GM06990 (cell line): ENCODE measurements around the gene SVOPL.

Source experiments
- DNase-seq: peaks from one replicate; pipeline ENCODE4 v3.0.0-alpha.2; 2011; ENCODE audit not compliant: insufficient read length; ENCODE audit errors: extremely low read depth
- H3K27me3 ChIP-seq: replicated peaks from 2 replicates; pipeline ENCODE4 v1.6.0; 2011; ENCODE audit warnings: low read length; ENCODE audit not compliant: control insufficient read depth, insufficient read depth
- H3K36me3 ChIP-seq: 2 replicates; pipeline ENCODE4 v1.5.1; 2011; ENCODE audit warnings: low read length; ENCODE audit not compliant: control insufficient read depth, insufficient read depth
- H3K4me3 ChIP-seq: replicated peaks from 2 replicates; pipeline ENCODE4 v1.5.1; 2011; ENCODE audit warnings: low read depth, mild to moderate bottlenecking, control low read depth, low read length
- TF ChIP-seq, protein P1 (sequence below): IDR thresholded peaks from 2 replicates; pipeline ENCODE4 v1.5.1; 2011; ENCODE audit warnings: low read length, control low read depth, mild to moderate bottlenecking, inconsistent platforms; ENCODE audit not compliant: insufficient read depth, poor library complexity, severe bottlenecking

Gene SVOPL

GRCh38 chr7:138656952-138657351 is 44.2 kb downstream of the SVOPL start:
- no peak for DNase-seq
- no peaks in the 10 kb centered on the region for H3K27me3 ChIP-seq
- no peaks in the 10 kb centered on the region for H3K36me3 ChIP-seq
- H3K4me3 ChIP-seq = no peak overlapping the region
- TF ChIP-seq, protein P1, sequence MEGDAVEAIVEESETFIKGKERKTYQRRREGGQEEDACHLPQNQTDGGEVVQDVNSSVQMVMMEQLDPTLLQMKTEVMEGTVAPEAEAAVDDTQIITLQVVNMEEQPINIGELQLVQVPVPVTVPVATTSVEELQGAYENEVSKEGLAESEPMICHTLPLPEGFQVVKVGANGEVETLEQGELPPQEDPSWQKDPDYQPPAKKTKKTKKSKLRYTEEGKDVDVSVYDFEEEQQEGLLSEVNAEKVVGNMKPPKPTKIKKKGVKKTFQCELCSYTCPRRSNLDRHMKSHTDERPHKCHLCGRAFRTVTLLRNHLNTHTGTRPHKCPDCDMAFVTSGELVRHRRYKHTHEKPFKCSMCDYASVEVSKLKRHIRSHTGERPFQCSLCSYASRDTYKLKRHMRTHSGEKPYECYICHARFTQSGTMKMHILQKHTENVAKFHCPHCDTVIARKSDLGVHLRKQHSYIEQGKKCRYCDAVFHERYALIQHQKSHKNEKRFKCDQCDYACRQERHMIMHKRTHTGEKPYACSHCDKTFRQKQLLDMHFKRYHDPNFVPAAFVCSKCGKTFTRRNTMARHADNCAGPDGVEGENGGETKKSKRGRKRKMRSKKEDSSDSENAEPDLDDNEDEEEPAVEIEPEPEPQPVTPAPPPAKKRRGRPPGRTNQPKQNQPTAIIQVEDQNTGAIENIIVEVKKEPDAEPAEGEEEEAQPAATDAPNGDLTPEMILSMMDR = no peak

GRCh38 chr7:138654616-138655015 is 46.5 kb downstream of the SVOPL start:
- H3K27me3 ChIP-seq = no peaks in the 10 kb centered on the region; the same call in 1 of the 2 replicates
- no peak overlapping the region for H3K4me3 ChIP-seq
- TF ChIP-seq, protein P1 = no peak
- no peaks in the 10 kb centered on the region for H3K36me3 ChIP-seq
- DNase-seq = no peak

GRCh38 chr7:138649506-138649905 is 51.7 kb downstream of the SVOPL start:
- Histone ChIP-seq H3K4me3 (no peak overlapping the region), H3K36me3 (no peaks in the 10 kb centered on the region), H3K27me3 (no peaks in the 10 kb centered on the region; the same call in 1 of the 2 replicates)
- no peak for DNase-seq
- TF ChIP-seq, protein P1 = no peak

DNA sequence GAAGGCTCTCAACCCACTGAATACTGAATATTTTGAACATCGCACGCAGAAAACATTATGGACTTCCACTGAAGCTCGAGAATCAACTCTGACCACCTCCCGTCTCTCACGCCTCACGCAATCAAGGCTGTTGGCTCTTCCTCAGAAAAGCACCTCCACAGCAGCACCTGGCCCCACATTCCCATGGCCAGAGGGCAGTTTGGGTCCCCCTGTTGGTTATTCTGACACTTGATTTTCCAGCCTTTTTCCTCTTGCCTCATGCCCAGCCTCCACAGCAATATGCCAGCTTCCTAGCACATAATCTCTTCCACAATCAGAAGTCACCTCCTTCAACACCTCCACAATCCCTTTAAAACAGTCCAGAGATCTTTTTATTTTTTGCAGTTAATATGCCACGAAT is 55.9 kb downstream of the SVOPL start:
- H3K27me3 ChIP-seq = no peaks in the 10 kb centered on the region
- no peak for DNase-seq
- TF ChIP-seq, protein P1 = no peak
- no peaks in the 10 kb centered on the region for H3K36me3 ChIP-seq
- no peak overlapping the region for H3K4me3 ChIP-seq

DNA sequence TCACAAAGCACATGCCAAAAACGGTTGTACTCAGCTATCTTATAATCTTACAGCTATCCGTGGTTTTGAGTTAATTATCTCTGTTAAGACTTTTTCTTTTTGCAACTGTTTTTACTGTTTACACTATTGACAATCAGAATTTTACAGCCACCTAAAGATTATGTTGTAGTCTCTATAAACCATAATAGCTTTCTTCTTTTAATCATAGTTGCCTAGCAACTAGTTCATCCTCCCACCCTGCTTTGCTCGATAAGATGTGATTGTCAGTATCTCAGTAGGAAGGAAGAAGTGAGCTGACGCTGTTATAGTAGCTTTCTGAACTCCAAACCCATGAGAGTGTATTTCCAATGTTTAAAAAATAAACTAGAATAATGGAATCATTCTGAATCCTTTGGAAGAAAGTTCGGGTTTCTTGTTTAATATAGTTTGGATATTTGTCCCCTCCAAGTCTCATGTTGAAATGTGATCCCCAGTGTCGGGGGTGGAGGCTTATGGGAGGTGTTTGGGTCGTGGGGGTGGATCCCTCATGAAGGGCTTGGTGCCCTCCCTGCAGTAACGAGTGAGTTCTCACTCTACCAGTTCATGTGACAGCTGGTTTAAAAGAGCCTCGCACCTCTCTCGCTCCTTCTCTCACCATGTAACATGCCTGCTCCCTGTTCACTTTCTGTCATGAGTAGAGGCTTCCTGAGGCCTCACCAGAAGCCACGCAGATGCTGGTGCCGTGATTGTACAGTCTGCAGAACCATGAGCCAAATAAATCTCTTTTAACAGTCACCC is 68.1 kb downstream of the SVOPL start:
- DNase-seq = no peak
- H3K36me3 ChIP-seq = no peaks in the 10 kb centered on the region
- H3K4me3 ChIP-seq = no peak overlapping the region
- H3K27me3 ChIP-seq = no peaks in the 10 kb centered on the region
- TF ChIP-seq, protein P1 = no peak
